Activated CD8-positive, alpha-beta memory T cell treated with anti-CD3 and anti-CD28 coated beads for 4 hours (primary cell): ENCODE measurements around the gene GALNT13.

Experiments used
- DNase-seq, 2 donors: peaks; one replicate each; pipeline ENCODE4 v3.0.0-alpha.2; 2020; ENCODE audit warnings: low read depth in 2 of 2

GALNT13 gene

DNA sequence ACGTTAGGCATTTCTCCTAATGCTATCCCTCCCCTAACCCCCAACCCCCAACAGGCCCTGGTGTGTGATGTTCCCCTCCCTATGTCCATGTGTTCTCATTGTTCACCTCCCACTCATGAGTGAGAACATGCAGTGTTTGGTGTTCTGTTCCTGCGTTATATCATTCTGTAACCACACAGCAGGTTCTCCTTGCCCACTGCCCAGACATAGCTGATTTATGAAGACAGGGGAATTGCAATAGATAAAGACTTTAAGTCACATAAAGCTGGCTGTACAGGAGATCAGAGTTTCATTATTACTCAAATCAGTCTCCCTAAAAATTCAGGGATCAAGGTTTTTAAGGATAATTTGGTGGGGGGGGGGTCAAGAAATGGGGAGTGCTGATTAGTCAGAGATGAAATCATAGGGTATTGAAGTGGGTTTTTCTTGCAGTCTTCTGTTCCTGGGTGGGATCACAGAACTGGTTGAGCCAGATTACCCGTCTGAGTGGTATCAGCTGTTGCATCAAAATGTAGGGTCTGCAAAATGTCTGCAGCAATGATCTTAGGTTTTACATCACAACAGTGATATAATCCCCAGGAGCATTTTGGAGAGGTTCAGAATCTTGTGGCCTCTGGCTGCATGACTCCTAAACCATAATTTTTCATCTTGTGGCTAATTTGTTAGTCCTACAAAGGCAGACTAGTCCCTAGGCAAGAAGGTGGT is 434.7 kb downstream of the GALNT13 start:
- DNase-seq, result no peak

DNA sequence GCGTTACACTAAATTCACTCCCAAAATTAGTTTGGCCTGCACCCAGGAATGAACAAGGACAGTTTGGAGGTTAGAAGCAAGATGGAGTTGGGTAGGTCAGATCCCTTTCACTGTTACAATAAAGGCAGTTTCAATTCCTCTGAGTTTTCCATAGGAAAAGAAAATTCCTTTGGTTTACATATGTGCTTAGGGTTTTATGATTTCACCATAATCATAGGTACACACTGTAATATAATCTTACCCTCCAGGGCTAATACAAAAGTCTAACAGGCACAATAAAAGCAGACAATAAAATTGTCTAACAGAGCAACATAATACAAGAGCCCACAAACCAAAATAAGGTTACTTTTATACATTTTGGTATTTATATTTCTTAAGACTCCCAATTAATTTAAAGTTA is 435.3 kb downstream of the GALNT13 start:
- DNase-seq, result no peak

DNA sequence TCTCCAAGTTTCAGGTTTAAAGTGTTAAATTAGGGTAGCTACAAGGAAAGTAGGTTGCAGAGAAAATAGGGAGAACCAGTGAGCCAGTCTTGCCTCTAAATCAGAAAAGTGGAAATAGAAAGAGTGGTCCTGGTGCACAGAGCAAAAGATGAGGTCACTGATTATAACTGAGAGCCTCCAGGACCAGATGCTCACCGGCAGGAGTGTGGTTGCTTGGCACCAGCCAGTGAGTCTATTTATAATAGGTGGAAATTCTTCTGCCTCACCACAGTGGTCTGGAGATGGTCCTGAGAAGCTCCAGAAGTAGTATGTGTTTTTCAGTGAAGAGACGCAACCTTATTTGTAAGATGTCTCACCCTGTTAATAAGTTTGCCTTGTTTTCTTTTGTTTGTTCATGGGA is 452.9 kb downstream of the GALNT13 start:
- no peak for DNase-seq

DNA sequence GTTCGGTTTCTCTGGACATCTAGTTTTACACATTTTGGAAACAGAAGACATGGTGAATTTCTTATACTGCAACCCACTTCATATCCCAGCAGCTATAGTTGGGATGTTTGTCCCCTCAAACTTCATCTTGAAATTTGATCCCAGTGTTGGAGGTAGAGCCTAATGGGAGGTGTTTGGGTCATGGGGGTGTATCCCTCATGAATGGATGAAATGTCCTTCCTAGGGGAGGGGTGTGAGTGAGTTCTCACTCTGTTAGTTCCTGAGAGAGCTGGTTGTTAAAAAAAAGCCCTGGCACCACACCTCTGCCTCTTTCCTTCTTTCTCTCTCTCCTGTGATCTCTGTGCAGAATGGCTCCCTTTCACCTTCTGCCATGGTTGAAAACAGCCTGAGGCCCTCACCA is 457.8 kb downstream of the GALNT13 start:
- no peak for DNase-seq

DNA sequence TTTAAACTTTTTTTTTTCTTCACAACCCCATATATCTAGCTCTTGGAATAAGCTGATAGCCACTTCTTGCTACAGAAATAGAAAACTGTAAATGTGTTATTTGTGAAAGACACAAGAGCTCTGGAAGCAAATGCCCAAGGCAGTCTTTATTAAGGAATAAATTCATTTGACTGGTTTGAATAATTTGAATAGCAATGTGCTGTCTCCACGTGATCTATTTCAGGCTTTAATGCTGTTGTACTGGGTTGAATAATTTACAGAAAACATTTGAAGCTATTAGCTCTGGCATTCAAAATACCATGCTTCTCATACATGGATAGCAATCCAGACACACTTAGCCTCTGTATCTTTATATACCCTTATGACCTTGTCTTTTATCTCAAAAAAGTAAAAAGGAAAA is 460.1 kb downstream of the GALNT13 start:
- no peak for DNase-seq

DNA sequence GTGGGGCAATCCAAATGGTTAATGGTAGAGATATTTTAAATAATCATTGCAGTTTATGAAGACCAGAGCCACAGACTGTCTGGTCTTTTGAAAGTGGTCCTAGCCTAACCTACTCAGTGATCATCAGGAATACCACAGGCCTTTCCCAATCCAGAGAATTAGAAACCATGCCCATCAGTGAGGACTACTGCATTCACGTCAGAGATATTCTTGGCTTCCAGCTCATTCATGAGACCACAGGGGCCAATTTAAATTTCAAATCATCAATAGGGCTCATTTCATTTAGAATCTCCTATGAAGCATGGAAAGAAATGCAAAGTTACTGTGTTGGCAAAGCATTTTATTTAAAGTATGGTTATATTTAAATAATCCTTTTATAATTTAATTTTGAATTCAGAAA is 464.5 kb downstream of the GALNT13 start:
- DNase-seq, result no peak

DNA sequence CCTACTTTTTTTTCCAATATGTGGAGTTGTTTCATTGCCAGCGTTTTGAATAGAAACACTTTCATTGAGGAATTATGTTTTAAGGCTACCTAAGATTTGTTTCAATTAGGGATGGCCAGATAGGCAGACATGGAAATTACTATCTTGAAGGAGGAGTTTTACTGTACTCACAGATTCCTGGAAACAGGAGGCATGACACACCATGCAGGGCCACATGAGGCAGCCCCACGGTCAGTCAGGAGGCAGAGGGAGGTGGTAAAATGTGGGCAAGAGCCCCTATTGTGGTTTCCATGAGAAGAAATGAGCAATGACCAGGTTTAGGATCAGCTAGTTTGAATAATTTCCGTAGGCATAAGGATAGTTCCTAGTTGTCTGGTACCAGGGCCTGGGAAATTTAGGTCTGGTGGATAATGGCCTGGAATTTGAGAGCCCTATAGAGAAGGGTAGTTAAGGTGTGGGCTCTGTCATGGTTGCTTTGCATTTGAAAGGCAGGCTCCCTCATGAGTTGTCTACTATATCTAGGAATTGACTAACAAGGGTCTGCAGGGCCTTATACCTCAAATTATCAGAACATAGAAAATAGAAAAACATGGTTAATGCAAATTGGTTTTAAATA is 466.7 kb downstream of the GALNT13 start:
- no peak for DNase-seq

DNA sequence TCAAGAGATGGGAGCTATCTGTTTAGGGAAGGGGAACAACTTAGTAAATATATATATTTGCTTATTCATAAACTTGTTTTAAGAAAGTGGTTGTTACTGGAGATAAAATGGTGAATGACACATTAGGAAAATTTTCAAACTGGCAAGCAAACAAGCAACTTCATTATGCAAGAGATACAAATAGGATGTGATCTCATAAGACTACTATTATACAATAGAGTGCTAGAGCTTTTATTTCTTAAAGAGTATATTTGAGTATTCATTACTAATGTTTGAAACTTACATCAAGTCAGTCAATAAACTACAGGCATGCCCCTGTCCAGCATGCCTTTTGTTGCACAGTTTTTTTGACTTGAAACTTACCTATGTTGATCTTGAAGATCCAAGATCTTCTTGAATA is 471.6 kb downstream of the GALNT13 start:
- DNase-seq, result no peak

DNA sequence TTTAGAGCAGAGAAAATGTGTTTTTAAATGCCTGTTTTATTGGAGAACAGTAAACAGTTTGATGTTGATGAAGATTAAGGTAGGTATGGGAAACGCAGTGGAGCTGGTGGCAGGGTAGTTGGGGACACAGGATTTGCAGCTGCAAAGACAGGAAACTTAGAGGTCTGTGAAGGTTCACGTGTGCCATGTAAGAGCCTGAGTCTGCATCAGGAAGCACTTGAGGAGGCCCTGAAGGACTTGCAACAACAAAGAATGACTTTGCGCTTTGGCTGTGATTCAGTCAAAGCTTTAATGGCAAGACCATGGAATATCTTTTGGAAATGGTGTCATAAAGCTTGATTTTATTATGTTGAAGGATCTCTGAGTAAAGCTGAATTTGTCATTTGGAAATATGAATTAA is 479.2 kb downstream of the GALNT13 start:
- no peak for DNase-seq

DNA sequence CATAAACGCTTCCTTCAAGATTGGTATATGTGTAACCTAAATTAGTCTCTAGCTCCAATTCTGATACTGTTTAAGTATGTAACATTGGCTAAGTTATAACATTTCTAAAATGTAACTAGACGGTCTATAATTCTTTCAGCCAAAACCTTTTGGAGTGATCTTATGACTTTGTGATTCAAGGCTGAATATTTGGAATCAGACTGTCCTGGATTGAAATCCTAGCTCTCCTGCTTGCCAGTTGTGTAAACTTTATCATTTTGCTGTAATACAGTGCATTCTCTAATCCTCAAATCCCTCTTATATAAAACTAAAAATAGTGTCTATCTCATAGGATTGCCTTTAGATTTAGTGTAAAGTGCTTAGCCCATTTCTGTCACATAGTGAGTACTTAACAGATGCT is 489.6 kb downstream of the GALNT13 start:
- DNase-seq, result no peak

DNA sequence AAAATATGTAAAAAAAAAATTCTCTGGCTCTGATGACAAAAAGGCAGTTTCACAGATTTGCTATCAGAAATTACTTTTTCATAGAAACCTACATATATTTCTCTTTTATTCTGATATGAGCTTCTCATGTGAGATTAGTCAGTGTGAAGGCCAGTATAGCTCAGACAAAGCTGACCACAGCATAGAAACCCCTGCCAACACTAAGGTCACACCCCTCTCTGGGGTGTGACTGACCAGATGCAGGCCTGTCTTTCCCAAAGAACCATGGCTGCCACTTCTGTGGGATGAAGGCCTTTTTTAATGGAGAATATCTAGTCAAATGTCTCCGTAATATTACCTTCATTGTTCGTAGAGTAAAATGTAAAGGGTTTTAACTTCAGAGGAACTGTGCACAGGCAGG is 496.4 kb downstream of the GALNT13 start:
- no peak for DNase-seq

DNA sequence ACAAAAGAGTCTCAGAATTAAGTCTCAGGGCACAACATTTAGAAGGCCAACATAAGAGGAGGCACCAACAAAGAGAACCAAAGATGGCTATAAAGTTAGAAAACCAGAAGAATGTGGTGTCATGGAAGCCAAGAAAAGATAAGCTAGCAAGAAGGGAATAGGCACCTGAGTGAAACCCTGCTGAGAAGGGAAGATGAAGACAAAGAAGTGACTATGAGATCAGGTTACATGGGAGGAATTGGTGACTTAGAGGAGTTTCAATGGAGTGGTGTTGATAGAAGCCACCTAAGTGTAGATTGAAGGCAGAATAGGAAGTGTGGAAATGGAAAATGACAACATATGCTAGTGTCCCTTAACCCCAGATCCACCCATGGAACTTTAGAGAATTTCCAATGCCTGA is 499.2 kb downstream of the GALNT13 start:
- no peak for DNase-seq

DNA sequence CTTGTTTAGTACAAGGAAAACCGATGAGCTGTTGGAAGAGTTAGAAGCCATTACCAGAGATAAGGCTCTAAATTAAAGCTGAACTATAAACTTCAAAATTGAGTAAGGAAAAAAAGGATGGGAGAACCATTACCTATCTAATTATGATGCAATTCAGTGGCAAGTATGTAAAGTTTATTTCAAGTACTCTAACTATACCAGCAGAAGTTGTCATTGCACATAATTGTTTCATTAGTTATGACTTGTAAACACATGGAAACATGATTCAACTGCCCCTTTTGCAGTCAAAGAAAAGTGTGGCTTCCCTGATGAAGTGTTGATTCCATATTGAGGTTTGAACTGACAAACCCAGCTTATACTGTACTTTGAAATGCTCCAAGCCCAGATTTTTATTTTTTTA is 502.7 kb downstream of the GALNT13 start:
- DNase-seq, result no peak

DNA sequence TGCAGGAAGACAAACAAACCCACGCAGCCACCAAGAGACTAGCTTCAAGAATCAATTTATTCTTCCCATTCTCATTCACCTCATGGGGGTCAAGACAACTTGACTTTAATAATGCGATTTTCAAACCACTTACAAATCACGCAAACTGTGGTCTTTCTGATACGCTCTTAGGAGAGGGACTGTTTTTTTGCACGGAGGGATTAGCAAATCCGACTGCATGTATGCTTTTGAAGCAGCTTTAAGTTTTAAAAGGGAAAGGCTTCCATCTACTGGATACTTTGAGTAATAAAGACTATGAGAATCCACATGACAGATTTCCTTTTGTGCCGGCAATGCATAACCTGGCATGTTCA is 503.8 kb downstream of the GALNT13 start:
- DNase-seq, result no peak

DNA sequence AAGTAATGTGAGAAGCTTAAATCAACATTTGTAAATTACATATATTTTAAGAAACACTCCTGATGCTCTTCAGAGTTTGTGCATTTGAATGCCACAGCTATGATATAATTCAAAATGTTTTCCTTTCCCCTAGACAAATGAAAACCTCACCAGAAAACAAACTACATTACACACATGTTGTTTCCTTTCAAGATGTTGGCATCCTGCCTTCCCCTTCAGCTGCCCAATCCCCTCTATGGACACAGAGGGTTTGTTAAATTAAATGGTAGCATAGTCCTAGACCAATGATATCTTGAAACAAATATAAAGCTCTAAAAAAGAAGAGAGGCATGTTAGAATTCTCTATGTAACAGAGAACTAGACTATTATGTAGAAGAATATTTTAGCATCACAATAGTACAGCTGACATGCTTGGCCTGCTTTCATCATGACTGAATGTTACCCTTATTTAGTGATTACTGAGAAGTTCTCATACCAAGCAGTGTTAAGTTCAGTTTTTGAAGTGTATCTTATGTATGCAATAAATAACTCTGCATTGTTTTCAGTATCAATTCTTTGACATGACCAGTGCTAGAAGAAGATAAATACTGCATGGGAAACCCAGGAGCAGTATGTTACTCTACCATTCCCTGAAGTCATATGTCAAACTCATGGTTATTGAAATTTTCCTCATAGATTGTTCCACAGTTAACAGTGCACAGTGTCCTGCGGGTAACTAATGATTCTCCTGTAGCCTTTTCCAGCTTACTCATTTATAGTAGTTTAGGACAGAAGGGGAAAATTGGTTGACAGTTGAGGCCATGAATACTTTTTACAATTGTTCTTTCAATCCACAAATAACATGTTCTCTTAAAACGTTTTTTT is 510.4 kb downstream of the GALNT13 start:
- DNase-seq, result no peak

DNA sequence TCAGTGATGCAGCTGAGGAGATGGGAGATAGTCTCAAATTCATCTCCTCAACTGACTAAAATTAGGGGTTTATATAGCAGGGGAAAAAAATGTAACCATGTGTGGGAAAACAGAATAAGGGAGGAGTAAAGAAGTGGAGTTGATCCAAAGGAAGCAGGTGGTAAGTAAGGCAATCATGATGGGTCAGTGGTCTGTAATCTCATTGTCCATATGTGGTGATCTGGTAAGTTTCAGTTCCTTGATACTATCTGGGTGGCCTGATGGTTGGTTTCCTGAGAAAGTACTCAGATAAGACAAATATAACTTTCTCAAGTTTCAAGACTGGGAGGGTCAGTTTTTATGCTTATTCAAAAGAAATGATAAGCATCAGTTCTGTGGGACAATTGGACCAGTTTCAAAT is 514.5 kb downstream of the GALNT13 start:
- DNase-seq, result no peak

DNA sequence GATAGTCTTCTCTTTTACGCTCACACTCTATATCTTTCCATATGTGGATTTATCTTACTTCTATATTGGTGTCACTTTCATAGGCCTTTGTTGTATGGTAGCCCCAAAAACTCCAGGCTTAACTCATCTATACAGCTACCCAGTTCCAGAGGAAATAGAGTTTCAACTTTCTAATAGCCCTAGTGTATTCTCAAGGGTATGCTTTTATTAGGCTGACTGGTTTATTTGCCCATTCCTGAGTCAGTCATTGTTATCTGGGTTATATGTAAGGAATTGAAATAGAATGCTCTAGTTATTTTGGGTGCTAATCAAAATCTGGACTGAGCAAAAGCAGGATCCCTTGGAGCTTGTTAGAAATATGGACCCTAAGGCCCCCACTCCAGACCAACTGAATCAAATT is 519.3 kb downstream of the GALNT13 start:
- DNase-seq, result no peak

DNA sequence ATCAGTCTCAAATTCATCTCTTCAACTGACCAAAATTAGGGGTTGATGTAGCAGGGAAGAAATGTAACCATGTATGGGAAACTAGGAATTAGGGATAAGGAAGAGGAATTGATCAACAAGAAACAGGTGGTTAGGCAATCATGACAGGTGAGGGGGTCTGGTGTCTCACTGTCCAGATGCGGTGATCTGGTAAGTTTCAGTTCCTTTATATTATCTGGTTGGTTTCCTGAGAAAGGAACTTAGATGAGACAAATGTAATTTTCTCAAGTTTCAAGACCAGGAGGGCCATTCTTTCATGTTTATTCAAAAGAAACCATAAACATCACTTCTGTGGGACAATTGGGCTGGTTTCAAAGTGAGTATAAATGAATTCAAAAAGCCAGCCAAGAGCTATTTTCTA is 520.5 kb downstream of the GALNT13 start:
- no peak for DNase-seq

DNA sequence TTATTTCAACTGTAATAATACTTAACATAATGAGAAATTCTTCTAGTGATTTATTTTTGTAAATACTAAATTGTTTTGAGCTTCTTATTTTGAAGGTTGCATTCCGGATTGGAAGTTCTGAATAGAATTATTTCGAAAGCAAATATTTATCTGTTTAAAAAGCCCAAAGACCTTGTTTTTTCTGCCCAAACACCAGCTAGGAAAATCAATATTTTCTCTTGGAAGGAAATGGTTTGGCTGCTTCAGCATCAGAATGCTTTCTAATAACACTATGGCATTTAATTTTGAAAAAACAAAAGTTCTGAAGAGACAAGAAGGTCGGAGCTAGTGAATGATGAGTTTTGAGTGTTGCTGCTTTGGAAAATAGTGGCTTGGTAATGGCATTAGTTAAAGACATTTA is 522.9 kb downstream of the GALNT13 start:
- DNase-seq, result no peak

DNA sequence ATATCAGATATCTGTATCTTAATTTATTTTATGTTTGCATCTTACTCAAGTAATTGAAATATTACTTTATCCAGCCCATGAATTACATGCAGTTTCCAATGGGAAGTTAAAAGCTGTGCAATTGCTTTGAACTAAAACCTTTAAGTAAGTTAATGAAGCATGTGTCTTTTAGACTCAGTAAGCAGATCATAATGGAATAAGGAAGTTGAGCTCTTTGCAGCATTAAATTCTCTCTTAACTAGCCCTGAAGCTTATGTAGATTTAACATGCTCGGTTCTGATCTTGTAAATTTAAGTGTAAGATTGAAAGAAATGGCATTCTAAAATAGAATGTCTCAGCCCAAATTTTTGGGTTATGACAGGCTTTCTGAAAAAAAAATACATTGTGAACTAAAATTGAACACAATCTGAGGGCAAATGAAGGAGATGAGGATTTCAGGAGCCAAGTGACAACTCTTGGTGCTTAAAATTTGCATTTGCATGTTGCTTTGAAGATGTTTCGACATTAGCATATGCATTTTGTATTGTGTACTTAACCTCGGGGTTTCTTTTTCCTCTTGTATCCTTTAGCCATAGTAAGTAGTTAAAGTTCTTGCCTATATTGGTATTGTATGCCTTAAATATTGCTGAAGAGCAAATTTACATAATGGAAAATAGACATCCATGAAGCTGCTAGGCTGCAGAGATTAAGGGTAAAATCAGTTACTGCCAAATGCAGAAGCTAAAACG is 529.0 kb downstream of the GALNT13 start:
- DNase-seq, result no peak

DNA sequence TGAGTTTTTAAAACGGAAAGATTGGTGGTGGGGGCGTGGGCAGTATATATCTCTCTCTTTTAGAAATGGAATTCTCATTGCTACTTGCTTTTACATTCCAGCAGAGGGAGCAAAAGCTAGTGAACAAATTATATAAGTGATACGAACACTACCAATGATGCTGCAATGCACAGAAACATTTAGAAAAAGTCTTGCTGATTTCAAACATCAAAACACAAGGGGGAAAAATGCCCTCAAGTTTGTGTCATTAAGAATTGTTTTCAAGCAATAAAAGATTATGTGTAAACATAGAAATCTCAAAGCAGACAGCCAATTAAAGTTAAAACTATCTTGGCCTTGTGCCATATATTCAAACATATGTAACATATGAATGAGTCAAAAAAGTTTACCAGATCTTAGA is 530.5 kb downstream of the GALNT13 start:
- no peak for DNase-seq

DNA sequence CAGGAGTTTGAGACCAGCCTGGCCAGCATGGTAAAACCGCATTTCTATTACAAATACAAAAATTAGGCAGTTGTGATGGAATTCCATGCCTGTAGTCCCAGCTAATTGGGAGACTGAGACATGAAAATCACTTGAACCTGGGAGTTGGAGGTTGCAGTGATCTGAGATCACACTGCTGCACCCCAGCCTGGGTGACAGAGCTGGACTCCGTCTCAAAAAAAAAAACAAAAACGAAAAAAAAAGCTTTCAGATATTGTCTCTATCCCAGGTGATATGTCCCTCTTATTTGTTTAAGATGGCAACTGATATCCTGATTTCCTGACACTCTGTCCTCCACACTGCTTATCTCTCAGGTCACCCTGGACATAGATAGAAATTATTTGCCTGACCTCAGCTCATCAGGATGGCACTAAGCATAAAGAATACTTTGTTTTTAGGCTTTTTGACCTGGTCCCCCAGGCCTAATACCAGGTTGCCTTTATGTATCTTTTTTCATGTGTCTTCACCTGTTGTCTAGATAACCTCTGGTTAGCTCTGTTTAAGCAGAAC is 531.6 kb downstream of the GALNT13 start:
- DNase-seq, result no peak
